Parathyroid adenoma (tissue), 2 donors: Measurements from ENCODE around the gene DPEP2.
A peak's percentile ranks its signal among the peaks of the same experiment; 100 is the strongest.

Experiments
- H2AFZ ChIP-seq: fragments of 300-600 bp; sonication (generic); one replicate; pipeline ENCODE4 v1.7.0; 2017; ENCODE audit warnings: antibody characterized with exemption, mild to moderate bottlenecking
- H3K27ac ChIP-seq: fragments of 300-600 bp; sonication (generic); one replicate; pipeline ENCODE4 v1.7.0; 2017
- H3K27me3 ChIP-seq: fragments of 300-600 bp; sonication (generic); one replicate; pipeline ENCODE4 v1.7.0; 2017; ENCODE audit warnings: low read length; ENCODE audit not compliant: control insufficient read depth, insufficient read depth
- H3K36me3 ChIP-seq: fragments of 300-600 bp; sonication (generic); one replicate; pipeline ENCODE4 v1.7.0; 2017; ENCODE audit warnings: low read length; ENCODE audit not compliant: control insufficient read depth, insufficient read depth
- H3K4me1 ChIP-seq: fragments of 300-600 bp; sonication (generic); one replicate; pipeline ENCODE4 v1.7.0; 2017; ENCODE audit warnings: control low read depth
- H3K4me2 ChIP-seq: fragments of 300-600 bp; sonication (generic); one replicate; pipeline ENCODE4 v1.7.0; 2017; ENCODE audit warnings: low read length
- H3K4me3 ChIP-seq: fragments of 300-600 bp; sonication (generic); one replicate; pipeline ENCODE4 v1.7.0; 2017; ENCODE audit warnings: low read depth, low read length
- H3K79me2 ChIP-seq: fragments of 300-600 bp; sonication (generic); one replicate; pipeline ENCODE4 v1.7.0; 2017; ENCODE audit warnings: control low read depth
- H3K9ac ChIP-seq: fragments of 300-600 bp; sonication (generic); one replicate; pipeline ENCODE4 v1.7.0; 2017; ENCODE audit warnings: mild to moderate bottlenecking
- H3K9me3 ChIP-seq: fragments of 300-600 bp; sonication (generic); one replicate; pipeline ENCODE4 v1.7.0; 2017; ENCODE audit warnings: low read length; ENCODE audit not compliant: control insufficient read depth
- CTCF ChIP-seq: fragments of 300-600 bp; sonication (generic); IDR thresholded peaks from one replicate; pipeline ENCODE4 v1.7.0; 2017; ENCODE audit warnings: antibody characterized with exemption, mild to moderate bottlenecking
- donor health status: primary hyperparathyroidism.

DPEP2 gene

GRCh38 chr16:67962135-67962534 is 37.1 kb downstream of the DPEP2 start:
- Histone ChIP-seq H3K9ac (no peak overlapping the region), H3K4me1 (peaks cover 48% of the 10 kb centered on the region), H3K4me3 (no peak overlapping the region), H2AFZ (no peak overlapping the region), H3K9me3 (no peaks in the 10 kb centered on the region), H3K36me3 (no peaks in the 10 kb centered on the region), H3K79me2 (peaks cover 27% of the 10 kb centered on the region), H3K27ac (peak overlapping the region; percentile 50), H3K4me2 (no peak overlapping the region), H3K27me3 (no peaks in the 10 kb centered on the region)
- TF ChIP-seq CTCF, result no peak

- Histone ChIP-seq H3K79me2 (peaks cover 27% of the 10 kb centered on the region), H3K4me1 (peaks cover 43% of the 10 kb centered on the region), H3K27me3 (no peaks in the 10 kb centered on the region), H3K4me3 (no peak overlapping the region), H3K9ac (no peak overlapping the region), H3K36me3 (no peaks in the 10 kb centered on the region), H3K4me2 (peak overlapping the region; percentile 24), H3K27ac (peak overlapping the region; percentile 50), H2AFZ (no peak overlapping the region), H3K9me3 (no peaks in the 10 kb centered on the region)
- TF ChIP-seq CTCF, result no peak
Observed at GRCh38 chr16:67961551-67961957, 37.7 kb downstream of the DPEP2 start.

- Histone ChIP-seq H3K4me2 (no peak overlapping the region), H3K36me3 (no peaks in the 10 kb centered on the region), H3K9ac (no peak overlapping the region), H3K9me3 (no peaks in the 10 kb centered on the region), H3K27ac (no peak overlapping the region), H2AFZ (no peak overlapping the region), H3K27me3 (no peaks in the 10 kb centered on the region), H3K4me1 (peaks cover 31% of the 10 kb centered on the region), H3K79me2 (peaks cover 27% of the 10 kb centered on the region), H3K4me3 (no peak overlapping the region)
- TF ChIP-seq CTCF, result no peak
Observed at GRCh38 chr16:67959536-67960329, 39.6 kb downstream of the DPEP2 start.

GRCh38 chr16:67957622-67958021 is 41.7 kb downstream of the DPEP2 start:
- TF ChIP-seq CTCF, result no peak
- Histone ChIP-seq H3K36me3 (no peaks in the 10 kb centered on the region), H2AFZ (no peak overlapping the region), H3K27me3 (no peaks in the 10 kb centered on the region), H3K4me1 (peaks cover 15% of the 10 kb centered on the region), H3K9me3 (no peaks in the 10 kb centered on the region), H3K79me2 (peaks cover 18% of the 10 kb centered on the region), H3K9ac (no peak overlapping the region), H3K4me3 (no peak overlapping the region), H3K4me2 (no peak overlapping the region), H3K27ac (no peak overlapping the region)
